ENCODE results near the gene TMEM247.

The TMEM247 gene

GRCh38 chr2:46479265-46479664 lies at the start of gene TMEM247:
TMEM247 (plus strand) TSS chr2:46479565.
- DNase-seq (ENCODE audit: low read depth in 2 of 3, low spot score in 1 of 3): no peak

- no peak for DNase-seq (ENCODE audit: low read depth in 2 of 3, low spot score in 1 of 3)
These were observed 49.0 kb upstream of the TMEM247 start for GRCh38 chr2:46430413-46430812.

- no peak for DNase-seq (ENCODE audit: low read depth in 2 of 3, low spot score in 1 of 3)
These were observed 48.4 kb upstream of the TMEM247 start for GRCh38 chr2:46430992-46431391.

- DNase-seq (ENCODE audit: low read depth in 2 of 3, low spot score in 1 of 3): no peak
These were observed 47.7 kb upstream of the TMEM247 start for GRCh38 chr2:46431481-46432235.

- no peak for DNase-seq (ENCODE audit: low read depth in 2 of 3, low spot score in 1 of 3)
These were observed 44.5 kb upstream of the TMEM247 start for GRCh38 chr2:46434851-46435273.

- no peak for DNase-seq (ENCODE audit: low read depth in 2 of 3, low spot score in 1 of 3)
These were observed 44.0 kb upstream of the TMEM247 start for GRCh38 chr2:46435353-46435752.

- DNase-seq (ENCODE audit: low read depth in 2 of 3, low spot score in 1 of 3): no peak
These were observed 43.5 kb upstream of the TMEM247 start for GRCh38 chr2:46435796-46436360.

- DNase-seq (ENCODE audit: low read depth in 2 of 3, low spot score in 1 of 3): no peak
These were observed 42.6 kb upstream of the TMEM247 start for GRCh38 chr2:46436800-46437199.

GRCh38 chr2:46438102-46438501 lies 41.3 kb upstream of the TMEM247 start:
- DNase-seq (ENCODE audit: low read depth in 2 of 3, low spot score in 1 of 3): no peak

GRCh38 chr2:46438794-46439193 lies 40.6 kb upstream of the TMEM247 start:
- no peak for DNase-seq (ENCODE audit: low read depth in 2 of 3, low spot score in 1 of 3)

GRCh38 chr2:46439582-46439981 lies 39.8 kb upstream of the TMEM247 start:
- no peak for DNase-seq (ENCODE audit: low read depth in 2 of 3, low spot score in 1 of 3)

GRCh38 chr2:46441838-46442712 lies 37.3 kb upstream of the TMEM247 start:
- DNase-seq (ENCODE audit: low read depth in 2 of 3, low spot score in 1 of 3): no peak

- no peak for DNase-seq (ENCODE audit: low read depth in 2 of 3, low spot score in 1 of 3)
These were observed 34.6 kb upstream of the TMEM247 start for GRCh38 chr2:46444732-46445131.

GRCh38 chr2:46445556-46445955 lies 33.8 kb upstream of the TMEM247 start:
- DNase-seq (ENCODE audit: low read depth in 2 of 3, low spot score in 1 of 3): no peak

- no peak for DNase-seq (ENCODE audit: low read depth in 2 of 3, low spot score in 1 of 3)
These were observed 32.3 kb upstream of the TMEM247 start for GRCh38 chr2:46446871-46447568.

- no peak for DNase-seq (ENCODE audit: low read depth in 2 of 3, low spot score in 1 of 3)
These were observed 31.7 kb upstream of the TMEM247 start for GRCh38 chr2:46447649-46448048.

GRCh38 chr2:46448111-46448510 lies 31.3 kb upstream of the TMEM247 start:
- no peak for DNase-seq (ENCODE audit: low read depth in 2 of 3, low spot score in 1 of 3)

GRCh38 chr2:46448641-46449040 lies 30.7 kb upstream of the TMEM247 start:
- no peak for DNase-seq (ENCODE audit: low read depth in 2 of 3, low spot score in 1 of 3)

- no peak for DNase-seq (ENCODE audit: low read depth in 2 of 3, low spot score in 1 of 3)
These were observed 29.7 kb upstream of the TMEM247 start for GRCh38 chr2:46449700-46450099.

- DNase-seq (ENCODE audit: low read depth in 2 of 3, low spot score in 1 of 3): no peak
These were observed 28.1 kb upstream of the TMEM247 start for GRCh38 chr2:46451131-46451711.

GRCh38 chr2:46456789-46457188 lies 22.6 kb upstream of the TMEM247 start:
- no peak for DNase-seq (ENCODE audit: low read depth in 2 of 3, low spot score in 1 of 3)

Data from stimulated activated CD4-positive, alpha-beta T cell treated with anti-CD3 and anti-CD28 coated beads, Interleukin-12 subunit alpha, Interleukin-12 subunit beta, amount 100 ng/mL, for 48 hours (primary cell).